Daoy (cell line): Measurements from ENCODE around the gene PTPRN2. TPM values are rescaled to one million over a fixed set of nuclear protein-coding genes. Genes with fewer than 3 reads are reported as not detected.
"Not testable (repeated sequence)": the region's sequence is repeated elsewhere in the genome, so short reads cannot be mapped to it uniquely, and the experiment has no call there.

Experiments used
- DNase-seq: peaks from one replicate; pipeline ENCODE4 v3.0.0-alpha.2; 2015; ENCODE audit warnings: low read depth
- total RNA-seq: library from RNA; depleted of rRNA; stranded (reverse); fragments of >200 nt; shearing (Covaris generic); gene quantifications from 2 replicates; pipeline ENCODE4 v1.2.3, GENCODE V29; 2014

Gene PTPRN2
- total RNA-seq, 1 experiment from 2014 or later: 8.3 TPM

DNA sequence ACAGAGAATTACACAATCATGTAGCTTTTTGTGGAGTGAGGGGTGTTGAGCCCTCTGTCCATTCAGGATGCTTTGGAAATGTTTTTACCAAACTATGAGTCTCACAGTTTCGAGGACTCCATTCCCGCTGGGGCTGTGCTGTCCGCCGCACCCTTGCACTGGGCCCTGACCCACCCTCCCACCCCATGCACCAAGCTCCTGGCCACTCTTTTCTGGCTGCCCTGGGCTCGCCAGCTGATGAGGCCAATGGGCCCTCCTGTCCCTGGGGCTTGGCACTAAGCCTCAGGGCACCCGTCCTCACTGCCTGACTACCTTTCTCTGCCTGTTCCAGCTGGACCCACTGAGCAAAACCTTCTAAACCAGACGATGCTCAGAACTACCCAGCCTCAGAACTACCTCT is 332.1 kb downstream of the PTPRN2 start:
- no peak for DNase-seq

DNA sequence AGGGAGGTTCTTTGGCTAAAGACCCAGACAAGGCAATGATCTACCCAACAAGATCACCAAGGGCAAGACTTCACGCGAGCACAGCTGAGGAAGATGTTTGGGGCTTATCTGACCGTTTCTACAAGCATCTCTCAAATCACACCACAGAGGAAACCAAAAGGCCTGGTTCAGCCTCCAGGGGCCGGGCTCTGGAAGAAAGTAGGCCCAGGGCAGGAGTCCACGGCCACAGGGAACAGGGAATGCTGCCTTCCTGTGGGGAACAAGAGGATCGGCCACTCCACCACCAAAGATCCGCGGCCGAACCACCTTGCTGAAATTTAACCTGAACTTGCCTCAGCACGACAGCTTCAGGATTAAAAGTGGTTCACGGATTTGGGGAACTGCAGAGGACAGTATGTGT is 332.5 kb downstream of the PTPRN2 start:
- no peak for DNase-seq

DNA sequence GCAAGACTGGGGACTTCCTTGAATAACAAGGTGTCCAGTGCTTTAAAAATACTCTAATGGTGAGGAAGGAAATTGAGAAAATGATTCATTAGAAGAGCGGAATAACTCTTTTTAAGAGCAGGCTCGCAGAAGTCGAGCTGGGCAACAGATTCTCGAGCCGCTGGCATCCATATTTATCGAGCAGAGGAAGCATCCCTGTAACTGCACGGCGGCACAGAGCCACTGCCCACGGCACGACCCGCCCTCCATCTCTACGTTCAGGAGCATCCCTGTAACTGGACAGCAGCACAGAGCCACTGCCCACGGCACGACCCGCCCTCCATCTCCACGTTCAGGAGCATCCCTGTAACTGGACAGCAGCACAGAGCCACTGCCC is 334.0 kb downstream of the PTPRN2 start:
- DNase-seq: not testable (repeated sequence)

DNA sequence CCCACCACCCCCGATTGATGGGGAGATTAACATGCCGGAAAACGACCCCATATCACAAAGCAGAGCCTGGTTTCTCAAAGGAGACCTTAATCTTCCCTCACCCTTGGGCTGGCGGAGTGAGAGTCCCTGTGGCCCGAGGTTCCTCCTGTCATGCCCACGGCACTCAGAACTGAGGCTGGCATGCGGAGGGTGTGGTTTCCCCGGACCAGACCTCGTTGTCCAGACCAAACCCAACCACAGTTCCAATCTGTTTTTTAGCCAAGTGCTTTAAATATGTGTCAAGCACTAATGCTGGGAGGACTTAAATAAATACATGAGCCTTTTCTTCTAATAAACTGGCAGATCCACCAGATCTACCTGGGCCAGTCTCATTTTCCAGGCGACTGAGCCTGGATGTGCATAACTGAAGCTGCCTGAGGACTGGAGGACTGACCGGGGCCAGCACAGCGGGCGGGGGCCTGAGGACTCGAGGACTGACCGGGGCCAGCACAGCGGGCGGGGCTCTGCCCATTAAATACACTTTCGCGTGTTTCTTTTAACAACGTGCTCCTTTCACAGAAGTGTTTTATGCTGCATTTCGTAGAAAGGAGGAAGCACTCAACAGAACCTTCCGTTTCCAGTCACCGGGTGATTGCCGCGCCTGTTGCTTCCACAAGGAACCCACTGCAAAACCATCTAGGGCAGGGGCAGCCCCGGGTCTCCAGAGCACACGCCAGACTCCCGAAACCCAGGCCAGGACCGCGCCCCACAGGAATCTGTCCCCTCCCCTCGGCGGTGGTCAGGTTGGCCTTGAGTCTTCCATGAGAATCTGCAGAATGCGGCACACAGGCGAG is 334.6 kb downstream of the PTPRN2 start:
- DNase-seq: no peak

DNA sequence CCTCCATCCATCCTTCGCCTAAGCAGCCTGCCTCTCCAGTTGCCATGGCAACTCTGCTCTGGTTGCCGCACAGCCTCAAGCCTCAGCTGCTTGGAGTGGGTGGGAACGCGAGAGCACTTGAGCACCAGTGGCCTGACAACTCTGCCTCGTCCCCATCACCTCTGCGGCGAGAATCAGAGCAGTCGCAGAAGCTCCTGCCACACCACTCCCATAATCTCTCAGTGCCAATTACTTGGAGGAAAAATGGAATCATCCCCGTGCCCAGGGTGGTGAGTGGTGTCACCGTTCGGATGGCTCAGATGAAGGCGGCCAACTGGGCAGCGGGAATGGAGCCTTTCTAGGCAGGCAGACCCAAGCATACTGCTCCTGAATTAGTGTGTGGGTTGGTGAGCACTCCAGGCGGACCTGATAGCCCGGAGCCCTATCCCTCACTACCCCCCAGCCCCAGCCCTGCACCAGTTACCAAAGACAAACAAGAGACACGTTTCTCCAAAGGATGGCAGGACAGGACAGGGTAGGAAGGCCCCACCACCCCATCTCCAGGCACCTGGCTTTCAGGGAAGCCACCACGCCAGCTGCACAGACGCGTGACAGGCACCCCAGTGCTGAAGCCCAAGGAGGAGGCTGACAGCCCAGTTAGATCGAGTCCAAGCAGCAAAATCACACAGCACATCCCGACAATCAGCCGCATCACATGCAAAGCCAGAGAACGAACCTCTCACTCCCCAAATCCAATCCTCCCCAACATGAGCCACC is 335.4 kb downstream of the PTPRN2 start:
- DNase-seq: no peak

DNA sequence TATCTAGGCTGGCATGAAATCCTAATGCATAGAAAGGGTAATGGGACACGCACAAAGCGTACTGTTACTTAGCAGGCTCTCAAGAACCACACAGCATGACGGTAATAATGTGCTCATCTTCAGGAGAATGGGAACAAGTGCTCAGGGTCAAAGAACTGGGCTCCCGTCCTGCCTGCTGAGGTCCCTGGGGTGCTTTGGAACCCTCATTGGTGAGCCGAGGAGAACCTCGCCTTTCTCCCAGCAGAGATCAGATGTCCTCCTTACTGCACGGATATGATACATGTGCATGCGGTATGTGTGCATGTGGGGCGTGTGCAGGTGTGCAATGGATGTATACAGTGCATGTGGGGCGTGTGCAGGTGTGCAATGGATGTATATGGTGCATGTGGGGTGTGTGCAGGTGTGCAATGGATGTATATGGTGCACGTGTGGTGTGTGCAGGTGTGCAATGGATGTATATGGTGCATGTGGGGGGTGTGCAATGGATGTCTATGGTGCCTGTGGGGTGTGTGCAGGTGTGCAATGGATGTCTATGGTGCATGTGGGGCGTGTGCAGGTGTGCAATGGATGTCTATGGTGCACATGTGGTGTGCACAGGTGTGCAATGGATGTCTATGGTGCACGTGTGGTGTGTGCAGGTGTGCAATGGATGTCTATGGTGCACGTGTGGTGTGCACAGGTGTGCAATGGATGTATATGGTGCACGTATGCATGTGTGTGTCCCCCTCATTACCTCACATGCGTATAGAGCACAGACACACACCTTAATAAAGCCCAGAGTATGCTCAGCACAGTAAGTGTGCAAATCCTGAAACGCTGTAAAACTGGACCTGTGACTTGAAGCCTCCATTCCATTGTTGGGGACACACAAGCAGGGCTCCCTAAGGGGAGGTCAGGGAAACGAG is 336.3 kb downstream of the PTPRN2 start:
- DNase-seq: no peak

DNA sequence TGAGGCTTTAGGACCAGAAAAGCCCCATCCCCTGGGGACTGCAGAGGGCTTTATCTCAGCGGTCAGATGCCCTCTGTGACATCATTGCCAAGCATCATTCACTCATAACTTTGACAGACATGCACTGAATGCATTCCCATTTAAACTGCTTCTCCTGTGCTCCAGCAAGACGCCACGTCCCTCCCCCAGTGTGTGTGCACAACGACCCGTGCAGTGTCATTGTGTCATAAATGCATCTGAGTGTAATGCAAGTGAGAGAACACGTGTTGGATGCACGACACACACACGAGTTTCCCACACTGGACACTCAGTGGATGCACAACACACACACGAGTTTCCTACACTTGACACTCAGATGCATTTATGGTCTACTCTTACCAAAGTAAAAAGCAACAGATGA is 337.9 kb downstream of the PTPRN2 start:
- no peak for DNase-seq

DNA sequence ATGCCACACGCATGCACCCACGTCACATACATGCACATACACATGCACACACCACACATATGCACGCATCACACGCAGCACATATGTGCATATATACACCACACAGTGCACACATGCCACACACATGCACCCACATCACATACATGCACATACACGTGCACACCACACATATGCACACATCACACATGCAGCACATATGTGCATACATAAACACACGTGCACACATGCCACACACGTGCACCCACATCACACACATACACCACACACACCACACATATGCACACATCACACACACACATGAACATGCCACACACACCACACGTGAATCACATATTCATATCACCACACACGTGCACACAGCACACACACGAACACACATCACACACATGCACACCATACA is 338.8 kb downstream of the PTPRN2 start:
- no peak for DNase-seq

DNA sequence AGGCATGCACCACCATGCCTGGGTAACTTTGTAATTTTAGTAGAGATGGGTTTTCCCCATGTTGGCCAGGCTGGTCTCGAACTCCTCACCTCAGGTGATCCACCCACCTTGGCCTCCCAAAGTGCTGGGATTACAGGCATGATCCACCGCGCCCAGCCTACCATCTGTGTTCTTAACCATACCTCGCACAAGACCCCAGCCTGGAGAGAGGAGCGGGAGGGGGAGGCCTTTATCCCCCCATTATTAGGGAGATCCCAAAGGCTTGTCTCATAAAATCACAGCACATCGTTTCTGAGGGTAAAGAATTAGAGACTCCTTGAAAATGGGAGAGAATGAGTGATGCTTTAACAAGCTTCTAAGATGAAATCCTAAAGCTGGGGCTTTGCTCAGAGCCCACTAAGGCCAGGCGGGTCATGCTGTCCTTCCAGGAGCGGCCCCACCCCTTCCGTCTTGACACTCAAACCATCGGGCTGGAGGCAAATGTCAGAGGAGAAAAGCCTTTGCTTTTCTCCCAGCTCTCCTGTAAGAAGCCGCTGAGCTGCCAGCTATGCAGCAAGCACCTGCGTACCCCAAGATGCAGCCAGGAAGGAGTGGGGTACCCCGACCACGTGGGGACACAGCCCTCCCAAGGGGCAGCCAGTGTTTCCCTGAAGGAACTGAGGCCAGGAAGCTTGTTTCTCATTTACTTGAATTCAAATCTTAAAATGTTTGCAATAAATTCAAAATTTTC is 339.7 kb downstream of the PTPRN2 start:
- DNase-seq: no peak

DNA sequence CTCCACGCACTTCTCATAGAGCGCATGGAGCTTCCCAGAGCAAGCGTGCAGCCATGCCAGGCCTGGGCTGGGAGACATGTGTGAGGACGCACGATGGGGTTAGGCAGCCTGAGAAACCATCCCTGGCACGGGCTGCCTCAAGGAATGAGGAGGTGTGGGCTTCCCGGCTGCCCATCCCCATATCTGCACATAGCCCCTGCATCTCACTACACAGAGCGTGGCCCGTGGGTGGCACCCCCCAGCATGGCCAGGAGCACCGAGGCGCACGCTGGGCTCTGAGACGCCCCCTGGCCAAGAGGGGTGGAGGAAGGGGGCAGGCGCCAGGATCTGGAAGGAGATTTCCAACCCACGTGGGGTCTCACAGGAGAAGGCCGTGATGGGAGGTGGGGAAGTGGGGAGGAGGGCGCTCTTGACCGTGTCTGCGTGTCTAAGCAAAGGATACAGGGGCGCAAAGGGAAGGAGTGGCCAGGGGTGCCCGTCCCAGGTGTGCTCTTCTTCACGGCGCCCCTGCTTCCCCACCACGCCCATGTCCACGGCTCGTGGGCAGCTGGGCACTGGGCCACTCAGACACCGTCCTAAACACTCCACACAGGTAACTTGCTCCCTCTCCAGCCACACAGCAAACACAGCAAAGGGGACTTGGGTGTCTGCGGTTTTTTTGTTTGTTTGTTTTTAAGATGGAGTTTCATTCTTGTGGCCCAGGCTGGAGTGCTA is 340.5 kb downstream of the PTPRN2 start:
- no peak for DNase-seq

DNA sequence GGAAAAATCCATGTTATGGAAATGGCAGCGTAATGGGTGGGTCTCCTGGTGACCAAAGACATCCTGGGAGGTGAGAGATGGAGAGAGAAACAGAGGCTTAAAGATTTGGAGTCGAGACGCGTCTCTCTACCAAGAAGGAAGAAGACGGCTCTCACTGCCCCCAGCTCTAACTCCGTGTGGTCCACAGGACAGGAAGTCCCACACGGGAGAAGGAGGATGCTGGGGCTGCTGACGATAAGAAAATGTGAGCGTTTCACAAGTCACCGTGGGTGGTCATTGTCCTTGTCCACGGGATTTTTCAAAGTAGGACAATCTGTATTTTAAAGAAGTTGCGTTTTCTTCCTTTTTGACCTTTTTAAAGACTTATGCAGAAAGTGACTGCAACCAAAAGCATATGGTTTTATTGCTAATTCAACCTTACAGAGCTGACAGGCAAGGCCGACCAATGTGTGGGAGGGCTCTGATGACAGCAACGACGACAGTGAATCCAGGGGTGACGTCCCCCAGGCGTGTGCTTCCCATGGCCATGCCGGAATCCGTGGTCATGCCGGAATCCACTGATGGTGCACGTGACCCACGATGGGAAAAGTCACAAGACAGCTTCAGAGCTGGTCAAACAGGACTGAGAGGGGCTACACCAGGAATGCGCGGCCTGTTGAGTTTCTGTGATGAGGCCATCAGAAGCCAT is 341.2 kb downstream of the PTPRN2 start:
- DNase-seq: no peak

DNA sequence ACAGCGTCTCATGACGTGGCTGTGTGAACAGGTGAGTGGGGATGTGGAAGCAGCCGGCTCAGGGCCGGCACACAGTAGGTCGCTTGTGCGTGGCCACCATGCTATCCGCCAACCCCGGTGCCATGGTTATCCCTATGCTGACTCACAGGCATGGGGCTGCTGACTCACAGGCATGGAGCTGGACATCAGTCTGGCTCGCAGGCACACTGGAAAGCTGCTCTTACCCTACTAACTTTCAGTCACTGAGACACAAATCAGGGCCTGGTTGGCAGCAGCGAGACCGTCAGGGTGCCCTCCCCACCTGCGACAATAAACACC is 341.9 kb downstream of the PTPRN2 start:
- DNase-seq: no peak

DNA sequence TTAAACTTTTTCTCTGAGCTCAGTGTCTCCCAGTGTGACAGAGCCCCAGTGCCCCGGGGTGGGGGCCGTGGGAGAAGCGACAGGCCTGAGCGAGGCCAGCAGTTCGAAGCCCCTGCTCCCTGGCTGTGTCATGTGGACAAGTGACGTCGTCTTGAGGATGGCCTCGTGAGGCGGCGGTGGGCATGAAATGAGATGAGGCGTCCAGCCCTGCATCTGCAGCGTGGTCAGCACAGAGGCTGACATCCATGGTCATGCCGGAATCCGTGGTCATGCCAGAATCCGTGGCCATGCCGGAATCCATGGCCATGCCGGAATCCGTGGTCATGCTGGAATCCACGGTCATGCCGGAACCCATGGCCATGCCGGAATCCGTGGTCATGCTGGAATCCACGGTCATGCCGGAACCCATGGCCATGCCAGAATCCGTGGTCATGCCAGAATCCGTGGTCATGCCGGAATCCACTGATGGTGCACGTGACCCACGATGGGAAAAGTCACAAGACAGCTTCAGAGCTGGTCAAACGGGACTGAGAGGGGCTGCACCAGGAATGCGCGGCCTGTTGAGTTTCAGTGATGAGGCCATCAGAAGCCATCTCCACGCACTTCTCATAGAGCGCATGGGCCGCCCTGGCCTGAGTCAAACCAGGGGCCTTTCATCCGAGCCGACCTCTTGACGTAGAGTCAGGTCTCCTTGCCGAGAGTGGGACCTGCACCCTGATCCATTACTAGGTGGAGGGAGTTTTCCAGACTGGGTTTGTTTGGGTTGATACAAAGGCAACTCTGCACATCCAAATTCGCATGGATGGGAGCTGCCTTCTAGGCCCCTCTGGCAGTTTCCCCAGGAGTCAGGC is 342.5 kb downstream of the PTPRN2 start:
- DNase-seq: no peak

DNA sequence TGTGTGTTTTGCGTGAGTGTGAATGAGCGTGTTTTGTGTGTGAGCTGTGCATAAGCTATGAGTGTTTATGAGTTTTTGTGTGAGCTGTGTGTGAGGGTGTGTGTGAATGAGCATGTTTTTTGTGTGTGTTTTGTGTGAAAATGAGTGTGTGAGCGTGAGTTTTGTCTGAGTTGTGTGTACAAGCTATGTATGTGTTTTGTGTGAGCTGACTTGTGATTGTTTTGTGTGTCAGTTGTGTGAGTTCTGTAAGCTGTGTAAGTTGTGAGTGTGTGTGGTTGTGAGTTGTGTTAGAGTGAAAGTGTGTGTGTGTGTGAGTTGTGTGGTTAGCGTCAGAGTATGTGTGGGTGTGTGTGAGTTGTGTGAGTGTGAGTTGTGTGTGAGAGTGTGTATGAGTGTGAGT is 343.2 kb downstream of the PTPRN2 start:
- DNase-seq: no peak

DNA sequence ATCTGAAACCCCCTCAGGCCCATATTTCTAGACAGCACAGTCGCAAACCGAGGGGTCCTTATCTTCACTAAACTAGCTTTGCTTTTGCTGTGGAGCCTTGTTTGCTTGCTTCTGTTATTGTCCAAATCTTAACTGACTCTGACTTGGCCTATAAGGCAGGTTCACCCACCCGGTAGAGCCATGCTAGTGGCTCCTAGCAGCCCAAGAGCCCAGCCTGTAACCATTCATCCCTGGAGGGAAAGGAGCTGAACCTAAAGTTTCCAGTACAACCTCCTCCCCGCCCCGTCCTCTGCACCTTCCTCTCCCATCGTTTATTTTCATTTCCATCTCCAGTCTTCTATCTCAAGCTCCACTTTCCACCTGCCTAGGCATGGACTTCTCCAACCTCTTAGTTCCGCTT is 345.7 kb downstream of the PTPRN2 start:
- DNase-seq: no peak

DNA sequence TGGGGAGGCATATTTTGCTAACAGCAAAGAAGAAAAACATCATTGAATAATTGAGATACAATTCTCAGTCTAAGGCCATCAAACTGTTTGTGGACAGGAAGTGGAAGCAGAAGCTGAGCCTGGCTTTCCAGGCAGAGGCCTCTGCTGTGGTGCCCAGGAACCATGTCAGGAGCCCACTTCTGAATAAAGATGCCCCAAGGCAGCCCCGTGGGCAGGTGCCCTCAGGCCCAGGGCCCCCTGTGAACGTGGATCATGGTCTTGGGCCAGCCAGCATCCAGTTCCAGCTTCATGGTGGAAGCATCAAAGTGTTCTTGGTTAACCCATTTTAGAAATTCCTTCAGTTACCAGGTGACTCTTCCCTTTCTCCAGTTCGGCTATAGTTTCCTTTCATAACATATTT is 346.8 kb downstream of the PTPRN2 start:
- no peak for DNase-seq

DNA sequence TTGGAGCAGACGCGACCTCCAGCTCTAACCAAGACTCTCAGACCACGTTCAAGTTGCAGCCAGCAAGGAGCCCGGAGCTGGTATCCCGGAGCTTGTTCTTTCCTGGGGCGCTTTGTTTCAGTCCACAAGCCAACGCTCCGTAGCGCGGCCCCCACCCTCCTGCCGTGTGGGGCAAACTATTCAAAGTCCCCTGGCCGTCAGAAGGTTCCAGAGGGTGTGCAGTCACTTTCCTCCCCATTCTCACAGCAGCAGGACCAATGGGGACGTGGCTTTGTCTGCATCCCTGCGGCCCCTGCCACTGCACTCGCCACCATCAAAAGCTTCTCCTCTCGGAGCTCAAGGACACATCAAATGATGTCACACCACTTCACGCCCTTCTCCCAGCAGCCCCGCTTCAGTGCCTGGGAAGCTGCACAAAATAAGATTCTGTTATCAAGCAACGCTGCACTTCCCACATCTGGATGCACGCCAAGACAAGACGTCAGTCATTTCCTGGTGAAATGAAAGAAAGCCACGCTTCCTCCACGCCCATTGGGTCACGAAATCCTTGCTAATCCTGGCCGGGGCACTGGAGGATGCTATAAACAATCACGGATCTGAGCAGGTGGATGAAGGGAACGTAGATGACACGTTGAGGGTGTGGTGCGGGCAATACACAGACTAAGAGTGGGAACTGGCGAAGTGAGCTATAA is 348.2 kb downstream of the PTPRN2 start:
- DNase-seq: peak; percentile 26

DNA sequence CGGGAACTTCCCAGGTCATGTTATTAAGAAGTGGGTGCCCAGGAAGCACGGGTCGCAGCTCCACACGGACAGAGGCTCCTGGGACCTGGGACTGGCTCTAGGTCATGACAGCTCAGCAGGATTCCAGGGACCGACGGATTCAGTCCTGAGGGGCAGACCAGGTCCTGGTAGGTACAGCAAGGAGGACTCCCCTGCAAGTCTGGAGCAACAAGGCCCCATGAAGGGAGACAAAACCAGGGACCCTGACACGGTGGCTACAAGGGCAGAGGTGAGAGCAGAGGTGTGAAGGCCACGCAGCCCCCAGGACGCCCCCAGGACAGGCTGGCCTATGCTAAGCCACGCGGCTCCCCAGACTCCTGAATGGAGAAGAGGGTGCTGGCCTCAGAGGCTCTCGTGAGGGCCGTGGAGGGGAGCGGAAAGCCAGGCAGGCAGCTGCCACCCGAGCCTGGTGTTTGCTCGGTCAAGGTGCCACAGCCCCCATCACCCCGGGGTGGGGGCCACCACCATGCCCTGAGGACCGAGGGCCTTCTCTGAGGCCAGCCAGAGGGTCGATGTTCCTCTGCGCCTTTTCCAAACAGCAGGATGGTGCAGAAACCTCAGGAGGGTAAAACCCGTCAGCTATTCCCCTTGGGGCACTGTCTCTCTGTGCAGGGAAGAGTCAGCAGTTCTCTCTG is 348.9 kb downstream of the PTPRN2 start:
- DNase-seq: no peak
